Measurements from ENCODE around the gene SLC35F3.
"Not testable (repeated sequence)": the region's sequence is repeated elsewhere in the genome, so short reads cannot be mapped to it uniquely, and the experiment has no call there.

SLC35F3 gene

GRCh38 chr1:234152344-234152743, 247.9 kb downstream of the SLC35F3 start:
- not testable (repeated sequence) for DNase-seq

- no peak for DNase-seq
These were observed 250.1 kb downstream of the SLC35F3 start for GRCh38 chr1:234154320-234155251.

- DNase-seq = no peak
These were observed 258.2 kb downstream of the SLC35F3 start for GRCh38 chr1:234162661-234163060.

GRCh38 chr1:234163267-234163919, 258.9 kb downstream of the SLC35F3 start:
- no peak for DNase-seq

GRCh38 chr1:234164098-234164709, 259.7 kb downstream of the SLC35F3 start:
- DNase-seq = no peak

GRCh38 chr1:234168061-234168724, 263.7 kb downstream of the SLC35F3 start:
- no peak for DNase-seq

GRCh38 chr1:234169161-234169849, 264.8 kb downstream of the SLC35F3 start:
- DNase-seq = no peak

- no peak for DNase-seq
These were observed 265.6 kb downstream of the SLC35F3 start for GRCh38 chr1:234170067-234170466.

- DNase-seq = no peak
These were observed 266.1 kb downstream of the SLC35F3 start for GRCh38 chr1:234170622-234171021.

GRCh38 chr1:234173968-234174367, 269.5 kb downstream of the SLC35F3 start:
- DNase-seq = no peak

GRCh38 chr1:234175363-234175762, 270.9 kb downstream of the SLC35F3 start:
- no peak for DNase-seq

- DNase-seq = no peak
These were observed 271.5 kb downstream of the SLC35F3 start for GRCh38 chr1:234176000-234176399.

- DNase-seq = not testable (repeated sequence)
These were observed 272.4 kb downstream of the SLC35F3 start for GRCh38 chr1:234176847-234177246.

- DNase-seq = no peak
These were observed 281.0 kb downstream of the SLC35F3 start for GRCh38 chr1:234185438-234185837.

- no peak for DNase-seq
These were observed 281.7 kb downstream of the SLC35F3 start for GRCh38 chr1:234186037-234186688.

GRCh38 chr1:234188454-234188792, 283.9 kb downstream of the SLC35F3 start:
- no peak for DNase-seq

- no peak for DNase-seq
These were observed 293.4 kb downstream of the SLC35F3 start for GRCh38 chr1:234197839-234198238.

GRCh38 chr1:234199476-234200127, 295.1 kb downstream of the SLC35F3 start:
- no peak for DNase-seq

- no peak for DNase-seq
These were observed 296.1 kb downstream of the SLC35F3 start for GRCh38 chr1:234200566-234200965.

- no peak for DNase-seq
These were observed 297.1 kb downstream of the SLC35F3 start for GRCh38 chr1:234201600-234201999.

GRCh38 chr1:234205966-234206365, 301.5 kb downstream of the SLC35F3 start:
- DNase-seq = no peak
